Measurements from ENCODE around the gene SNTG2. TPM values are rescaled to one million over a fixed set of nuclear protein-coding genes. Genes with fewer than 3 reads are reported as not detected.

Gene SNTG2
- total and polyA plus RNA-seq, 2 donors (not counting 1 experiment from before 2014, with no cell fraction given), result 0.06 TPM; not detected in 1

DNA sequence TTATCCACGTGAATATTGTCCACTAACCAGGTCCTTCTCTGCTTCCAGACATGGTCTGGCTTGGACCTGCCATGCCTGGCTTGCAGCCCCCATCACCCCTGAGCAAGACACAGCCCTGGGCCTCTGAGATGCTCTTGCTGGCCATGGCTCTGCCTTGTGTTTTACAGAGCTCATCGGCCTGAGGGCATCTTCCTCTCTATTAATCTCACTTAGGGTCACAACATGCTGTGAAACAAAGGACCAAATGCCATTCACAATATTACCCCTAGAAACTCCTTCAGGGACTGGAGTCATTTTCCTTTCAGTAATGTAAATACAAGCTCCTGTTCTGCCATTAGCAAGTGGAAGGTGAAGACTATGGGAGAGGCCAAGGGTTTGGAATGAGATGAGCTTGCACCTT, 455.8 kb downstream of the SNTG2 start:
- no peaks in the 10 kb centered on the region for H3K4me1 ChIP-seq (ENCODE audit: control insufficient read depth, extremely low read depth, insufficient read depth, low read length)
- H3K79me2 ChIP-seq (ENCODE audit: control insufficient read depth, insufficient read depth, low read length), result no peaks in the 10 kb centered on the region
- no peak overlapping the region for H3K9ac ChIP-seq (ENCODE audit: insufficient read depth, low read length)
- TF ChIP-seq EZH2 (IDR thresholded peaks at IDR 0.05; ENCODE audit: low read length, missing control alignments), result no peak
- TF ChIP-seq, protein P1, sequence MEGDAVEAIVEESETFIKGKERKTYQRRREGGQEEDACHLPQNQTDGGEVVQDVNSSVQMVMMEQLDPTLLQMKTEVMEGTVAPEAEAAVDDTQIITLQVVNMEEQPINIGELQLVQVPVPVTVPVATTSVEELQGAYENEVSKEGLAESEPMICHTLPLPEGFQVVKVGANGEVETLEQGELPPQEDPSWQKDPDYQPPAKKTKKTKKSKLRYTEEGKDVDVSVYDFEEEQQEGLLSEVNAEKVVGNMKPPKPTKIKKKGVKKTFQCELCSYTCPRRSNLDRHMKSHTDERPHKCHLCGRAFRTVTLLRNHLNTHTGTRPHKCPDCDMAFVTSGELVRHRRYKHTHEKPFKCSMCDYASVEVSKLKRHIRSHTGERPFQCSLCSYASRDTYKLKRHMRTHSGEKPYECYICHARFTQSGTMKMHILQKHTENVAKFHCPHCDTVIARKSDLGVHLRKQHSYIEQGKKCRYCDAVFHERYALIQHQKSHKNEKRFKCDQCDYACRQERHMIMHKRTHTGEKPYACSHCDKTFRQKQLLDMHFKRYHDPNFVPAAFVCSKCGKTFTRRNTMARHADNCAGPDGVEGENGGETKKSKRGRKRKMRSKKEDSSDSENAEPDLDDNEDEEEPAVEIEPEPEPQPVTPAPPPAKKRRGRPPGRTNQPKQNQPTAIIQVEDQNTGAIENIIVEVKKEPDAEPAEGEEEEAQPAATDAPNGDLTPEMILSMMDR (conservative IDR thresholded peaks at IDR 0.05 in 1 of 2, IDR thresholded peaks at IDR 0.05 in 1 of 2; ENCODE audit: low read depth in 1 of 2, low read length in 2 of 2), result no peak
- no peak overlapping the region for H3K4me2 ChIP-seq (ENCODE audit: extremely low read depth, insufficient read depth, low read length)
- DNase-seq (ENCODE audit: low read depth in 2 of 2), result no peak
- H4K20me1 ChIP-seq (ENCODE audit: control insufficient read depth, extremely low read depth, insufficient read depth, low read length), result no peaks in the 10 kb centered on the region
- no peak overlapping the region for H2AFZ ChIP-seq (ENCODE audit: low read length)
- no peaks in the 10 kb centered on the region for H3K9me3 ChIP-seq (ENCODE audit: control insufficient read depth, insufficient read depth, low read depth, low read length)
- H3K36me3 ChIP-seq (ENCODE audit: control insufficient read depth, insufficient read depth, low read length), result no peaks in the 10 kb centered on the region
- H3K27me3 ChIP-seq (ENCODE audit: control insufficient read depth, insufficient read depth, low read length), result no peaks in the 10 kb centered on the region
- no peak overlapping the region for H3K4me3 ChIP-seq (replicated peaks in 1 of 4; ENCODE audit: control extremely low read depth in 1 of 4, insufficient read depth in 1 of 4, low read depth in 3 of 4, low read length in 4 of 4)
- no peak overlapping the region for H3K27ac ChIP-seq (ENCODE audit: insufficient read depth, low read length)

DNA sequence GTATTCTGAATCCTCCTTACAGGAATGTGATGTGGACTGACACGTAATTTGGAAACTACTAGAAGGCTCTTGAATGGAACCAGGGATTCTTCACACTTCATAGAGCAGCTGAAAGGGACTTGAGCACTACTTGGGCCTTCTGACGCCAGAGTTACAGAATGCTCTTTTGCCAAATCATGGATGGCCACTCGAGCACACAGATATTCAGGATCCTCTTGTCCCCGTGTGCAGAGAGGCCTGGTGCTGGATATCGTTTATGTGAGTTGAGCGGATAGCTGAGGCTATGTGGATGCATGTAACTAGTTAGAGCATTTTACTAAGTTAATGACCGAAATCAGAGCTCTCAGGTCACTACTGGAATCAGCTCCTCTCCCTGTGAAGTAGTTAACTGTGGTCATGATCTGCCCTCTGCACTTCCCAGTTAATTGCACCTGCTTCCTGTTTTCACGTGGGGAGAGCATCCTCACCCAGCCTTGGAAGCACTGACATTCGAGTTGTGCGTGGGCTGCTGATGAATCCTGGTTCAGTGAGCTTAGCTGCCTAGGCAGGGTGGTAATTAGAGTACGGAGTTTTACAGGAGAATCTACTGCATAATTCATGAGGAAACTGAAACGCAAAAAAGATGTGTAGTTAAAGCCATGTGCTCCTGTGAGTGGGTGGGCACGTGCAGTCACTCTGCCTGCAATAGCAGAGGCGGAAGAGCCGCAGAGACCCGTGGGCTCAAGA, 457.5 kb downstream of the SNTG2 start:
- Histone ChIP-seq H3K9me3 (ENCODE audit: control insufficient read depth, insufficient read depth, low read depth, low read length) (no peaks in the 10 kb centered on the region), H3K9ac (ENCODE audit: insufficient read depth, low read length) (no peak overlapping the region), H3K79me2 (ENCODE audit: control insufficient read depth, insufficient read depth, low read length) (no peaks in the 10 kb centered on the region), H3K27me3 (ENCODE audit: control insufficient read depth, insufficient read depth, low read length) (no peaks in the 10 kb centered on the region), H2AFZ (ENCODE audit: low read length) (no peak overlapping the region), H3K4me3 (replicated peaks in 1 of 4; ENCODE audit: control extremely low read depth in 1 of 4, insufficient read depth in 1 of 4, low read depth in 3 of 4, low read length in 4 of 4) (no peak overlapping the region), H4K20me1 (ENCODE audit: control insufficient read depth, extremely low read depth, insufficient read depth, low read length) (no peaks in the 10 kb centered on the region), H3K27ac (ENCODE audit: insufficient read depth, low read length) (no peak overlapping the region), H3K4me2 (ENCODE audit: extremely low read depth, insufficient read depth, low read length) (no peak overlapping the region), H3K36me3 (ENCODE audit: control insufficient read depth, insufficient read depth, low read length) (no peaks in the 10 kb centered on the region), H3K4me1 (ENCODE audit: control insufficient read depth, extremely low read depth, insufficient read depth, low read length) (no peaks in the 10 kb centered on the region)
- no peak for DNase-seq (ENCODE audit: low read depth in 2 of 2)
- TF ChIP-seq EZH2 (IDR thresholded peaks at IDR 0.05; ENCODE audit: low read length, missing control alignments), result no peak
- TF ChIP-seq, protein P1 (conservative IDR thresholded peaks at IDR 0.05 in 1 of 2, IDR thresholded peaks at IDR 0.05 in 1 of 2; ENCODE audit: low read depth in 1 of 2, low read length in 2 of 2), result no peak

DNA sequence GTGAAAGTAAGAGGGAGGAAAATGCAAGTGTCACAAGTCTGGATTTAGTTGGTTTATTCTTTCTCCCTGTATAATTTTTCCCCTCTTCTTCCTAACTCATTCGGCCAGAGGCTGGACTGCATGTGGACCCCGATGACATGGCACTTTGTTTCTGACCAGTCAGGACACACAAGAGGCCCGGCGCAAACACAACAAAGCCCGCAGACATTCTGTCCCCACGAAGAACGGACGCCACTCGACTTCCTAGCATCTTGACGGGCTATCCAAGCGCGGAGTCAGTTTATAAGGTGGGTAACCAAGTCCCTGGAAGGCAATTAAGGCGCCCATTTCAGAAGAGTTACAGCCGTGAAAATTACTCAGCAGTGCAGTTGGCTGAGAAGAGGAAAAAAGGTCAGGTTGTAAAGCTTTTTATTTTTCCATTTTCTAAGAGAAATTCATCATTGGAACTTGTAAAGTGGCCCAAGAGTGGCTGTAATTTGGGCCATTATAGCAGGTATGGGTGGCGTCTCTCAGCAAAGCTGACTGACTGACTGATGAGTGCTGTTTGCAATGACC, 462.6 kb downstream of the SNTG2 start, which contains the start of gene TPO:
TPO (plus strand) TSS at position 308 of the 555 bp plus-strand sequence. CDS start 946 bp downstream, outside the sequence.
- TF ChIP-seq EZH2 (IDR thresholded peaks at IDR 0.05; ENCODE audit: low read length, missing control alignments), result no peak
- TF ChIP-seq, protein P1 (conservative IDR thresholded peaks at IDR 0.05 in 1 of 2, IDR thresholded peaks at IDR 0.05 in 1 of 2; ENCODE audit: low read depth in 1 of 2, low read length in 2 of 2), result no peak
- Histone ChIP-seq H3K79me2 (ENCODE audit: control insufficient read depth, insufficient read depth, low read length) (no peaks in the 10 kb centered on the region), H3K4me3 (replicated peaks in 1 of 4; ENCODE audit: control extremely low read depth in 1 of 4, insufficient read depth in 1 of 4, low read depth in 3 of 4, low read length in 4 of 4) (no peak within 1 kb of the TSS), H3K27ac (ENCODE audit: insufficient read depth, low read length) (no peak within 1 kb of the TSS), H2AFZ (ENCODE audit: low read length) (no peak within 1 kb of the TSS), H3K4me2 (ENCODE audit: extremely low read depth, insufficient read depth, low read length) (no peak within 1 kb of the TSS), H3K27me3 (ENCODE audit: control insufficient read depth, insufficient read depth, low read length) (no peaks in the 10 kb centered on the region), H3K9me3 (ENCODE audit: control insufficient read depth, insufficient read depth, low read depth, low read length) (no peaks in the 10 kb centered on the region), H3K36me3 (ENCODE audit: control insufficient read depth, insufficient read depth, low read length) (no peaks in the 10 kb centered on the region), H3K9ac (ENCODE audit: insufficient read depth, low read length) (no peak within 1 kb of the TSS), H4K20me1 (ENCODE audit: control insufficient read depth, extremely low read depth, insufficient read depth, low read length) (no peaks in the 10 kb centered on the region), H3K4me1 (ENCODE audit: control insufficient read depth, extremely low read depth, insufficient read depth, low read length) (no peaks in the 10 kb centered on the region)
- DNase-seq (ENCODE audit: low read depth in 2 of 2), result no peak
